DND-41 (cell line): ENCODE measurements around the gene NMNAT2.

ENCODE experiments used
- EZH2 ChIP-seq: IDR thresholded peaks from 3 replicates; pipeline ENCODE4 v1.6.1; 2012; ENCODE audit warnings: borderline replicate concordance, low read depth, mild to moderate bottlenecking, moderate library complexity, low read length, inconsistent platforms; ENCODE audit not compliant: severe bottlenecking
- TF ChIP-seq, protein P1 (sequence below): IDR thresholded peaks from 2 replicates; pipeline ENCODE4 v1.5.1; 2012; ENCODE audit warnings: borderline replicate concordance, low read length, moderate library complexity, mild to moderate bottlenecking; ENCODE audit not compliant: poor library complexity, severe bottlenecking; ENCODE audit errors: extremely low read depth

GRCh38 chr1:183215936-183216335 lies 202.2 kb downstream of the NMNAT2 start:
- TF ChIP-seq EZH2, result no peak
- TF ChIP-seq, protein P1, sequence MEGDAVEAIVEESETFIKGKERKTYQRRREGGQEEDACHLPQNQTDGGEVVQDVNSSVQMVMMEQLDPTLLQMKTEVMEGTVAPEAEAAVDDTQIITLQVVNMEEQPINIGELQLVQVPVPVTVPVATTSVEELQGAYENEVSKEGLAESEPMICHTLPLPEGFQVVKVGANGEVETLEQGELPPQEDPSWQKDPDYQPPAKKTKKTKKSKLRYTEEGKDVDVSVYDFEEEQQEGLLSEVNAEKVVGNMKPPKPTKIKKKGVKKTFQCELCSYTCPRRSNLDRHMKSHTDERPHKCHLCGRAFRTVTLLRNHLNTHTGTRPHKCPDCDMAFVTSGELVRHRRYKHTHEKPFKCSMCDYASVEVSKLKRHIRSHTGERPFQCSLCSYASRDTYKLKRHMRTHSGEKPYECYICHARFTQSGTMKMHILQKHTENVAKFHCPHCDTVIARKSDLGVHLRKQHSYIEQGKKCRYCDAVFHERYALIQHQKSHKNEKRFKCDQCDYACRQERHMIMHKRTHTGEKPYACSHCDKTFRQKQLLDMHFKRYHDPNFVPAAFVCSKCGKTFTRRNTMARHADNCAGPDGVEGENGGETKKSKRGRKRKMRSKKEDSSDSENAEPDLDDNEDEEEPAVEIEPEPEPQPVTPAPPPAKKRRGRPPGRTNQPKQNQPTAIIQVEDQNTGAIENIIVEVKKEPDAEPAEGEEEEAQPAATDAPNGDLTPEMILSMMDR, result no peak
